PFSK-1 (cell line): ENCODE measurements around the gene CD300A.

Experiments used
- FOXP2 ChIP-seq: optimal IDR thresholded peaks from 2 replicates; pipeline ENCODE3; 2011; ENCODE audit warnings: borderline replicate concordance, control low read depth, inconsistent platforms; ENCODE audit not compliant: insufficient read depth; ENCODE audit errors: extremely low read length, extremely low read depth
- POLR2AphosphoS5 ChIP-seq: IDR thresholded peaks from 2 replicates; pipeline ENCODE4 v1.6.1; 2012; ENCODE audit warnings: low read depth, mild to moderate bottlenecking, control low read depth, low read length, moderate library complexity
- SIN3A ChIP-seq: IDR thresholded peaks from 2 replicates; pipeline ENCODE4 v1.6.1; 2012; ENCODE audit warnings: mild to moderate bottlenecking, low read length, moderate library complexity, borderline replicate concordance; ENCODE audit not compliant: insufficient read depth
- TAF1 ChIP-seq: IDR thresholded peaks from 2 replicates; pipeline ENCODE4 v1.6.1; 2012; ENCODE audit warnings: low read length, control low read depth, borderline replicate concordance; ENCODE audit not compliant: insufficient read depth
- TF ChIP-seq, protein P1 (sequence below), 2 experiments: IDR thresholded peaks; 2 replicates each; pipeline versions ENCODE4 v1.6.1 to v1.8.0; 2011 to 2012; ENCODE audit warnings: low read depth in 2 of 2, low read length in 2 of 2, control low read depth in 1 of 2, inconsistent platforms in 1 of 2, mild to moderate bottlenecking in 1 of 2, moderate library complexity in 1 of 2; ENCODE audit not compliant: insufficient read depth in 1 of 2

Gene CD300A

DNA sequence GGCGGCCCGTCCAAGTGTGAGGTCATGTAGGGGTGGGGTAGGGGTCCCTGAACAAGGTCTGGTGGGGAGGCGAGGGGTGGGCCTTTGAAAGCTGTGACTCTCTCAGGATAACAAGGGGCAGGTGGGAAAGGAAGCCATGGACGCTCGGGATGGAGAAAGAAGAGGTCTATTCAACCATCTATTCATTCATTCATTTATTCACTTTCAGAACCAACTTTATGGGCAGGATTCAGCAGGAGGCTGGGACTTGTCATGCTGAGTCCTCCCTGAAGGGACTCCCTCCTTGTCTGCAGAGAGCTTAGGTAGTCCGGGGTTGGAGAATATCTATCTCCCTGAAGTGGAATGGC is 8.6 kb upstream of the CD300A start:
- TF ChIP-seq FOXP2 (no peak), POLR2AphosphoS5 (no peak), SIN3A (no peak), TAF1 (no peak)
- TF ChIP-seq, protein P1, sequence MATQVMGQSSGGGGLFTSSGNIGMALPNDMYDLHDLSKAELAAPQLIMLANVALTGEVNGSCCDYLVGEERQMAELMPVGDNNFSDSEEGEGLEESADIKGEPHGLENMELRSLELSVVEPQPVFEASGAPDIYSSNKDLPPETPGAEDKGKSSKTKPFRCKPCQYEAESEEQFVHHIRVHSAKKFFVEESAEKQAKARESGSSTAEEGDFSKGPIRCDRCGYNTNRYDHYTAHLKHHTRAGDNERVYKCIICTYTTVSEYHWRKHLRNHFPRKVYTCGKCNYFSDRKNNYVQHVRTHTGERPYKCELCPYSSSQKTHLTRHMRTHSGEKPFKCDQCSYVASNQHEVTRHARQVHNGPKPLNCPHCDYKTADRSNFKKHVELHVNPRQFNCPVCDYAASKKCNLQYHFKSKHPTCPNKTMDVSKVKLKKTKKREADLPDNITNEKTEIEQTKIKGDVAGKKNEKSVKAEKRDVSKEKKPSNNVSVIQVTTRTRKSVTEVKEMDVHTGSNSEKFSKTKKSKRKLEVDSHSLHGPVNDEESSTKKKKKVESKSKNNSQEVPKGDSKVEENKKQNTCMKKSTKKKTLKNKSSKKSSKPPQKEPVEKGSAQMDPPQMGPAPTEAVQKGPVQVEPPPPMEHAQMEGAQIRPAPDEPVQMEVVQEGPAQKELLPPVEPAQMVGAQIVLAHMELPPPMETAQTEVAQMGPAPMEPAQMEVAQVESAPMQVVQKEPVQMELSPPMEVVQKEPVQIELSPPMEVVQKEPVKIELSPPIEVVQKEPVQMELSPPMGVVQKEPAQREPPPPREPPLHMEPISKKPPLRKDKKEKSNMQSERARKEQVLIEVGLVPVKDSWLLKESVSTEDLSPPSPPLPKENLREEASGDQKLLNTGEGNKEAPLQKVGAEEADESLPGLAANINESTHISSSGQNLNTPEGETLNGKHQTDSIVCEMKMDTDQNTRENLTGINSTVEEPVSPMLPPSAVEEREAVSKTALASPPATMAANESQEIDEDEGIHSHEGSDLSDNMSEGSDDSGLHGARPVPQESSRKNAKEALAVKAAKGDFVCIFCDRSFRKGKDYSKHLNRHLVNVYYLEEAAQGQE (IDR thresholded peaks at IDR 0.05; ENCODE audit: insufficient read depth in 1 of 2, low read depth in 2 of 2, low read length in 2 of 2) = no peak

DNA sequence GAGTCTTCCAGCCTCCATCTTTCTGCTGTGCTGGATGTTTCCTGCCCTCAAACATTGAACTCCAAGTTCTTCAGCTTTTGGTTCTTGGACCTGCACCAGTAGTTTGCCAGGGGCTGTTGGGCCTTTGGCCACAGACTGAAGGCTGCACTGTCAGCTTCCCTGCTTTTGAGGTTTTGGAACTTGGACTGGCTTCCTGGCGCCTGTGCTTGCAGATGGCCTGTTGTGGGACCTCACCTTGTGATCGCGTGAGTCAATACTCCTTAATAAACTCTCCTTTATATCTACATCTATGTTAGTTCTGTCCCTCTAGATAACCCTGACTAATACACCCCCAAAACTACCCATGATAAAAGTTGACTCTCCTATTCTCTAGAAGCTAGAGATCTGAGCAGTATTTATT is 7.6 kb upstream of the CD300A start:
- no peak for TF ChIP-seq SIN3A

DNA sequence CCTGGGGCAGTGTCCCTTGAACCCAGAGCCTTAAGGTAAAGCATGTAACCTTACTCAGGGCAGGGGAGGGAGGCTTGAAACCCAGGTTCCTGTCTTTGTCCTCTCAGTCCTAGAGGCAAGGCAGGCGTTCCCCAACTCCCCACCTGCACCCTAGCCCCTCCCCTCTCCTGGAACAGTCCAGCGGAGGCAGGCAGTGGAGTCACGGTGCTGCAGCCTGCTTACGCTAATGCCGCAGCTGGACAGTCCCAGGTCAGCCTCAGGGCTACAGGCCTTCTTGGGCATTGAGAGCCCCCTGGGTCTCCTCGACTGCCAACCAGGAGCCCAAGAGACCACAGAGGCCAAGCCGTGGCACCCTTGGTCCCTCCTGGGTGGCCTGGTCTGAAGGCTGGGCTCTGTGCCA is 6.8 kb upstream of the CD300A start:
- TF ChIP-seq TAF1 = no peak
- TF ChIP-seq FOXP2 = no peak
- TF ChIP-seq POLR2AphosphoS5 = no peak
- TF ChIP-seq, protein P1 (IDR thresholded peaks at IDR 0.05; ENCODE audit: insufficient read depth in 1 of 2, low read depth in 2 of 2, low read length in 2 of 2) = no peak
- TF ChIP-seq SIN3A = no peak

GRCh38 chr17:74460241-74460640 is 6.2 kb upstream of the CD300A start:
- no peak for TF ChIP-seq TAF1
- no peak for TF ChIP-seq SIN3A
- TF ChIP-seq FOXP2 = no peak
- TF ChIP-seq, protein P1 (IDR thresholded peaks at IDR 0.05; ENCODE audit: insufficient read depth in 1 of 2, low read depth in 2 of 2, low read length in 2 of 2) = no peak
- TF ChIP-seq POLR2AphosphoS5 = no peak

GRCh38 chr17:74460996-74461395 is 5.4 kb upstream of the CD300A start:
- TF ChIP-seq, protein P1 (IDR thresholded peaks at IDR 0.05; ENCODE audit: insufficient read depth in 1 of 2, low read depth in 2 of 2, low read length in 2 of 2) = no peak
- TF ChIP-seq TAF1 (no peak), SIN3A (no peak), POLR2AphosphoS5 (no peak), FOXP2 (no peak)
